GM13976 (cell line): ENCODE data around the gene PCDHA13.

Source experiments
- DNase-seq: peaks from one replicate; pipeline ENCODE4 v3.0.0; 2012; ENCODE audit warnings: low spot score
- in situ Hi-C: fragments of 300-500 bp; cut with MboI; formaldehyde crosslinking; loops from one replicate; pipeline ENCODE4 v1.12.0; 2022; ENCODE audit warnings: low sequenced_read_pairs, mixed read lengths, inconsistent platforms; ENCODE audit not compliant: unreplicated experiment
- TF ChIP-seq, protein P1 (sequence below): IDR thresholded peaks from 2 replicates; pipeline ENCODE4 v1.5.1; 2012; ENCODE audit warnings: borderline replicate concordance, mild to moderate bottlenecking; ENCODE audit not compliant: insufficient read depth; ENCODE audit errors: extremely low read depth, missing control alignments, control extremely low read depth

Gene PCDHA13

DNA sequence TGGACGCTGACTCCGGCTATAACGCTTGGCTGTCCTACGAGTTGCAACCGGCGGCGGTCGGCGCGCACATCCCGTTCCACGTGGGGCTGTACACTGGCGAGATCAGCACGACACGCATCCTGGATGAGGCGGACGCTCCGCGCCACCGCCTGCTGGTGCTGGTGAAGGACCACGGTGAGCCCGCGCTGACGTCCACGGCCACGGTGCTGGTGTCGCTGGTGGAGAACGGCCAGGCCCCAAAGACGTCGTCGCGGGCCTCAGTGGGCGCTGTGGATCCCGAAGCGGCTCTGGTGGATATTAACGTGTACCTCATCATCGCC, 4.7 kb upstream of the PCDHA13 start:
- in situ Hi-C loops, result no loop called here
- DNase-seq, result no peak
- TF ChIP-seq, protein P1, sequence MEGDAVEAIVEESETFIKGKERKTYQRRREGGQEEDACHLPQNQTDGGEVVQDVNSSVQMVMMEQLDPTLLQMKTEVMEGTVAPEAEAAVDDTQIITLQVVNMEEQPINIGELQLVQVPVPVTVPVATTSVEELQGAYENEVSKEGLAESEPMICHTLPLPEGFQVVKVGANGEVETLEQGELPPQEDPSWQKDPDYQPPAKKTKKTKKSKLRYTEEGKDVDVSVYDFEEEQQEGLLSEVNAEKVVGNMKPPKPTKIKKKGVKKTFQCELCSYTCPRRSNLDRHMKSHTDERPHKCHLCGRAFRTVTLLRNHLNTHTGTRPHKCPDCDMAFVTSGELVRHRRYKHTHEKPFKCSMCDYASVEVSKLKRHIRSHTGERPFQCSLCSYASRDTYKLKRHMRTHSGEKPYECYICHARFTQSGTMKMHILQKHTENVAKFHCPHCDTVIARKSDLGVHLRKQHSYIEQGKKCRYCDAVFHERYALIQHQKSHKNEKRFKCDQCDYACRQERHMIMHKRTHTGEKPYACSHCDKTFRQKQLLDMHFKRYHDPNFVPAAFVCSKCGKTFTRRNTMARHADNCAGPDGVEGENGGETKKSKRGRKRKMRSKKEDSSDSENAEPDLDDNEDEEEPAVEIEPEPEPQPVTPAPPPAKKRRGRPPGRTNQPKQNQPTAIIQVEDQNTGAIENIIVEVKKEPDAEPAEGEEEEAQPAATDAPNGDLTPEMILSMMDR, result no peak

DNA sequence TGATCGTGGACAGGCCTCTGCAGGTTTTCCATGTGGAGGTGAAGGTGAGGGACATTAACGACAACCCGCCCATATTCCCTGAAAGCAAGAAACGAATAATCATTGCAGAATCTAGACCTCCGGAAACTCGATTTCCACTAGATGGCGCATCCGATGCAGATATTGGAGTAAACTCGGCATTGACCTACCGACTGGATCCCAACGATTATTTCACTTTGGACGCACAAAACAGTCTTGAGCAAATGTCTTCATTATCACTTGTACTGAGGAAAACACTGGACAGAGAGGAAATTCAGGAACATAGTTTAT, 621 bp downstream of the PCDHA13 start:
- TF ChIP-seq, protein P1, result no peak
- in situ Hi-C loops, result no loop called here

GRCh38 chr5:140883373-140883772, 1.4 kb downstream of the PCDHA13 start:
- DNase-seq, result no peak
- in situ Hi-C loops, result no loop called here
- TF ChIP-seq, protein P1, result no peak

More for the DNA sequence above, 621 bp downstream of the PCDHA13 start:
- DNase-seq, result no peak

DNA sequence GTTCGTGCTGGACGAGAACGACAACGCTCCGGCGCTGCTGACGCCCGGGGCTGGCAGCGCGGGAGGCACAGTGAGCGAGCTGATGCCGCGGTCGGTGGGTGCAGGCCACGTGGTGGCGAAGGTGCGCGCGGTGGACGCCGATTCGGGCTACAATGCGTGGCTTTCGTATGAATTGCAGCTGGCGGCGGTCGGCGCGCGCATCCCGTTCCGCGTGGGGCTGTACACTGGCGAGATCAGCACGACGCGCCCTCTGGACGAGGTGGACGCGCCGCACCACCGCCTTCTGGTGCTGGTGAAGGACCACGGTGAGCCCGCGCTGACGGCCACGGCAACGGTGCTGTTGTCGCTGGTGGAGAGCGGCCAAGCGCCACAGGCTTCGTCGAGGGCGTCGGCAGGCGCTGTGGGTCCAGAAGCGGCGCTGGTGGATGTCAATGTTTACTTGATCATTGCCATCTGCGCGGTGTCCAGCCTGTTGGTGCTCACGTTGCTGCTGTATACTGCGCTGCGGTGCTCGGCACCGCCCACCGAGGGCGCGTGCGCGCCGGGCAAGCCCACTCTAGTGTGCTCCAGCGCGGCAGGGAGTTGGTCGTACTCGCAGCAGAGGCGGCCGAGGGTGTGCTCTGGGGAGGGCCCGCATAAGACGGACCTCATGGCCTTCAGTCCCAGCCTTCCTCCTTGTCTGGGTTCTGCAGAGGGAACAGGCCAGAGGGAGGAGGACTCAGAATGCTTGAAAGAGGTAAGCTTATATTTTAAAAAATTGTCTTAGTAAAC, 2.2 kb downstream of the PCDHA13 start:
- in situ Hi-C loops, result no loop called here
- TF ChIP-seq, protein P1, result no peak
- no peak for DNase-seq

DNA sequence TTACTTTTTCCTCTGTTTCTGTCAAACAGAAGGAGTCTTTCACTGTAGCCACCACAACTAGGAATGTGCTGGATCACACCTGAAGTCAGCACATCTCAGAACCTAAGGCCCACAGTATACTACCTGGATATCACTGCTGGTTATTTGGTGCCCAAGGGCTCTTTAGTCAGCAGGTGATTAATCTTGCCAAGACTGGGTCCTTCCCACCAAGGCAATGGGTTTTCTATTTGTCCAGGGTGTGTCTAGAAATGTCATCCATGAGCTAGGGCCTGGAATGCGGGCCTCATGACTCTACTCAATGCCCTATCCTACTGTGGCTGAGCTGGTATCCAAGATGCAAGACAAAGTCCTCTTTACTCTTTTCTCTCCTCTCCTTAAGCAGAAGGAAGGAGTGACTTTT, 34.4 kb downstream of the PCDHA13 start:
- DNase-seq, result no peak
- TF ChIP-seq, protein P1, result no peak
- in situ Hi-C loops, result no loop called here

GRCh38 chr5:140923601-140924000, 41.7 kb downstream of the PCDHA13 start:
- DNase-seq, result no peak
- in situ Hi-C loops, result no loop called here
- TF ChIP-seq, protein P1, result no peak
